ENCODE results near the gene KAT8. TPM values are rescaled to one million over a fixed set of nuclear protein-coding genes. Genes with fewer than 3 reads are reported as not detected.

KAT8 gene
- total and polyA plus RNA-seq, 2 of the 13 experiments (the other 11 are each of a cell fraction or from before 2014, with no cell fraction given): 79.0 to 84.2 TPM

GRCh38 chr16:31073142-31073969 is 44.1 kb upstream of the KAT8 start (continued):
- TF ChIP-seq JARID2 (CRISPR knock-in tag; IDR thresholded peaks at IDR 0.05; ENCODE audit: insufficient replicate concordance) (no peak), GABPB1 (CRISPR knock-in tag; IDR thresholded peaks at IDR 0.05) (peak; percentile 85), EHMT2 (IDR thresholded peaks at IDR 0.05; ENCODE audit: borderline replicate concordance, low read depth, low read length) (no peak), TP53 (CRISPR knock-in tag; conservative IDR thresholded peaks at IDR 0.05) (no peak), ELF4 (CRISPR knock-in tag; IDR thresholded peaks at IDR 0.05; ENCODE audit: borderline replicate concordance) (peak; percentile 53; the same call in 1 of the 2 replicates), TOPORS (CRISPR knock-in tag; IDR thresholded peaks at IDR 0.05) (no peak), CREM (IDR thresholded peaks at IDR 0.05) (no peak), CREM (CRISPR knock-in tag; IDR thresholded peaks at IDR 0.05) (no peak), IRF2 (CRISPR knock-in tag; IDR thresholded peaks at IDR 0.05) (no peak; the same call in 1 of the 2 replicates), TMF1 (CRISPR knock-in tag; IDR thresholded peaks at IDR 0.05; ENCODE audit: low read depth) (0 out of 2 replicates have a peak, but pooled peaks have one; percentile 20), MAFG (CRISPR knock-in tag; IDR thresholded peaks at IDR 0.05) (no peak), ZFAT (CRISPR knock-in tag; conservative IDR thresholded peaks at IDR 0.05) (0 out of 2 replicates have a peak, but pooled peaks have one; percentile 92), NR0B2 (CRISPR knock-in tag; IDR thresholded peaks at IDR 0.05) (no peak), ZNF878 (CRISPR knock-in tag; IDR thresholded peaks at IDR 0.05) (no peak), PHF20 (CRISPR knock-in tag; IDR thresholded peaks at IDR 0.05) (no peak; the same call in 1 of the 2 replicates), FOXP1 (IDR thresholded peaks at IDR 0.05) (no peak), FOXP1 (CRISPR knock-in tag; IDR thresholded peaks at IDR 0.05) (no peak; the same call in 1 of the 2 replicates), TARDBP (CRISPR knock-in tag; IDR thresholded peaks at IDR 0.05) (no peak), ARNT (IDR thresholded peaks at IDR 0.05) (no peak), RELA (CRISPR knock-in tag; IDR thresholded peaks at IDR 0.05) (peak; percentile 28; the same call in 1 of the 2 replicates), HNRNPLL (IDR thresholded peaks at IDR 0.05; ENCODE audit: low read depth, low read length, poor library complexity, severe bottlenecking) (no peak), ARNTL (CRISPR knock-in tag; IDR thresholded peaks at IDR 0.05) (no peak; the same call in 1 of the 2 replicates), ETS1 (CRISPR knock-in tag; IDR thresholded peaks at IDR 0.05) (0 out of 2 replicates have a peak, but pooled peaks have one; percentile 65), KDM2A (CRISPR knock-in tag; IDR thresholded peaks at IDR 0.05; ENCODE audit: borderline replicate concordance, low read depth) (peak; percentile 43; the same call in 1 of the 2 replicates), ZNF660 (CRISPR knock-in tag; IDR thresholded peaks at IDR 0.05; ENCODE audit: borderline replicate concordance, low read depth) (no peak), ZKSCAN1 (IDR thresholded peaks at IDR 0.05; ENCODE audit: low read length) (peak; percentile 12; the same call in 1 of the 2 replicates), PBX2 (CRISPR knock-in tag; IDR thresholded peaks at IDR 0.05) (no peak), SIX1 (CRISPR knock-in tag; IDR thresholded peaks at IDR 0.05; ENCODE audit: borderline replicate concordance) (no peak; the same call in 1 of the 2 replicates), ZNF577 (CRISPR knock-in tag; IDR thresholded peaks at IDR 0.05; ENCODE audit: borderline replicate concordance, low read depth) (no peak), ZNF670 (CRISPR knock-in tag; IDR thresholded peaks at IDR 0.05; ENCODE audit: borderline replicate concordance) (peak; percentile 70; the same call in 1 of the 2 replicates)

Measured in HepG2 (cell line).